ENCODE results near the gene ZC3H18. TPM values are rescaled to one million over a fixed set of nuclear protein-coding genes. Genes with fewer than 3 reads are reported as not detected.

Gene ZC3H18
- total and polyA plus RNA-seq, 2 of the 4 experiments (the other 2 are of a cell fraction) = 3.4 to 21.3 TPM

DNA sequence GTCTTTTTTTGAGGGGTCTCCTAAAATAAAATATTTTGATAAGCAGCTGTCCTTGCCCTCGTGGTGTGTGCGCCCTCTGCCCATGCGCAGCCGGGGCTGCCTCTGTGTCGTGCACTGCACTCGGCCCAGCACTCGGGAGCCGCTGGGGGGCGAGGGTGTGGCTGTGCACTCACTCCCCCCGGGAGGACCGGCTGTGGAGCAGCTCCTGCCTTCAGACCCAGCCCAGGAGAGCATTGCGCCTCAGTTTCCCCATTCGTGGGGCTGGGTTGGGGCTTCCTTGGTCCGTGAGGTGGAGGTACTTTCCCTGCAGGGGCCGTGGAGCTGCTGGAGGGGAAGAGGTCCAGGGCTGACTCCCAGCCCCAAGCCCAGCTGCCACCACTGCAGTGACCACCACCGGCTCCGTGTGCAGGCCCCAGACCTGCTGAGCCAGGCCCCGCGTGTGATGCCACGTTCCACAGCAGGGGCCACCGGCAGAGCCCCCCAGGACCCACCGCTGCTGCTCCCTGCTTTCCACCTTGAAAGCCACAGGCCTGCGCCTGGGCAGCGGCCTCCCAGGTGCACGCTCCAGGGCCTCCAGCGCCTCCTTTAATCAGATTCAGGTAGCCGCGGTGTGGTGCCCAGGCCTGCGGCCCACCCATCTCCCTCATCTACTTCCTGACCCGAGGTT lies 61.9 kb downstream of the ZC3H18 start:
- Histone ChIP-seq H3K4me1 (ENCODE audit: control insufficient read depth, insufficient read depth, low read length) (peaks cover 9% of the 10 kb centered on the region), H3K18ac (ENCODE audit: low read depth, low read length) (no peak overlapping the region), H3K4me3 (ENCODE audit: insufficient read depth, low read depth, low read length) (no peak overlapping the region), H4K5ac (ENCODE audit: low read depth, low read length) (no peak overlapping the region), H2AFZ (replicated peaks; ENCODE audit: low read length, poor library complexity) (no peak overlapping the region), H3K36me3 (ENCODE audit: control insufficient read depth, insufficient read depth, low read length) (peaks cover 51% of the 10 kb centered on the region), H3K79me1 (ENCODE audit: low read depth in 1 of 2, low read length in 2 of 2) (peaks cover 0 to 3% of the 10 kb centered on the region in 2 experiments; a peak in 1 of 4 replicates), H3K9me1 (ENCODE audit: insufficient read depth, low read length) (peaks cover under 1% of the 10 kb centered on the region; the same call in 1 of the 2 replicates), H4K20me1 (ENCODE audit: insufficient read depth, low read length) (peaks cover 3% of the 10 kb centered on the region; the same call in 1 of the 2 replicates), H3K14ac (replicated peaks; ENCODE audit: low read depth, low read length) (no peak overlapping the region), H3K4ac (ENCODE audit: low read depth, low read length) (no peak overlapping the region), H4K91ac (ENCODE audit: insufficient read depth, low read depth, low read length) (no peak overlapping the region), H3K9me3 (ENCODE audit: control insufficient read depth, insufficient read depth, low read length) (no peaks in the 10 kb centered on the region), H4K8ac (ENCODE audit: low read depth in 2 of 2, low read length in 2 of 2) (no peak overlapping the region), H3K27ac (ENCODE audit: insufficient read depth, low read length) (no peak overlapping the region), H2BK120ac (ENCODE audit: low read depth, low read length) (no peak overlapping the region), H3K23ac (ENCODE audit: low read depth, low read length) (no peak overlapping the region), H2BK15ac (ENCODE audit: low read depth, low read length) (no peak overlapping the region), H3K9ac (ENCODE audit: low read depth, low read length) (no peak overlapping the region), H3K4me2 (ENCODE audit: low read depth, low read length) (no peak overlapping the region), H2BK20ac (ENCODE audit: low read depth, low read length) (no peak overlapping the region), H3K27me3 (ENCODE audit: control insufficient read depth, insufficient read depth, low read length) (no peaks in the 10 kb centered on the region), H3K56ac (ENCODE audit: extremely low read depth, insufficient read depth, low read length) (no peak overlapping the region), H2BK5ac (ENCODE audit: low read depth, low read length, poor library complexity, severe bottlenecking) (no peak overlapping the region), H2AK5ac (ENCODE audit: low read depth, low read length) (no peak overlapping the region), H2AK9ac (replicated peaks; ENCODE audit: low read depth, low read length, poor library complexity) (no peak overlapping the region)
- intact Hi-C loops (cut with micrococcal nuclease) (no loop called here), dilution Hi-C loops (cut with HindIII; ENCODE audit: low sequenced_read_pairs, unreplicated experiment) (no loop called here), in situ Hi-C loops (cut with MboI; ENCODE audit: low sequenced_read_pairs) (no loop called here)
- BruUV-seq (replicated peaks) = no TSS peak
- ChIA-PET CTCF (interaction anchor here (0.5 kb wide), 1 partner anchor 20 kb away, joined by 3 read pairs; no protein-coding TSS in a partner anchor), POLR2A (ENCODE audit: unreplicated experiment) (no interaction called here)
- 99% methylated on average over 11 of the region's 30 CpGs; no CpG with 5 or more reads in 1 of the 2 experiments for WGBS, 2 experiments (ENCODE audit: extremely low coverage in 2 of 2, insufficient read length in 1 of 2)
- DNase-seq = no peak
- TF ChIP-seq FOS (IDR thresholded peaks at IDR 0.05; ENCODE audit: low read depth, low read length) (no peak), POLR2A (IDR thresholded peaks at IDR 0.05; ENCODE audit: low read depth, low read length) (no peak), BHLHE40 (IDR thresholded peaks at IDR 0.05; ENCODE audit: low read depth, low read length) (no peak), CHD1 (IDR thresholded peaks at IDR 0.05; ENCODE audit: low read depth, low read length) (no peak), SMC3 (IDR thresholded peaks at IDR 0.05; ENCODE audit: low read depth, low read length) (no peak), RCOR1 (IDR thresholded peaks at IDR 0.05; ENCODE audit: insufficient replicate concordance, low read length) (no peak), MAZ (IDR thresholded peaks at IDR 0.05; ENCODE audit: borderline replicate concordance, low read depth, low read length) (no peak), CEBPB (IDR thresholded peaks at IDR 0.05; ENCODE audit: low read depth, low read length) (no peak), NFE2L2 (IDR thresholded peaks at IDR 0.05; ENCODE audit: low read depth, low read length) (no peak), RAD21 (IDR thresholded peaks at IDR 0.05; ENCODE audit: low read length) (no peak), MAFK (IDR thresholded peaks at IDR 0.05; ENCODE audit: low read depth, low read length) (no peak), MXI1 (IDR thresholded peaks at IDR 0.05; ENCODE audit: borderline replicate concordance, low read depth, low read length) (no peak), RFX5 (IDR thresholded peaks at IDR 0.05; ENCODE audit: low read depth, low read length) (no peak)
- TF ChIP-seq, protein P1, sequence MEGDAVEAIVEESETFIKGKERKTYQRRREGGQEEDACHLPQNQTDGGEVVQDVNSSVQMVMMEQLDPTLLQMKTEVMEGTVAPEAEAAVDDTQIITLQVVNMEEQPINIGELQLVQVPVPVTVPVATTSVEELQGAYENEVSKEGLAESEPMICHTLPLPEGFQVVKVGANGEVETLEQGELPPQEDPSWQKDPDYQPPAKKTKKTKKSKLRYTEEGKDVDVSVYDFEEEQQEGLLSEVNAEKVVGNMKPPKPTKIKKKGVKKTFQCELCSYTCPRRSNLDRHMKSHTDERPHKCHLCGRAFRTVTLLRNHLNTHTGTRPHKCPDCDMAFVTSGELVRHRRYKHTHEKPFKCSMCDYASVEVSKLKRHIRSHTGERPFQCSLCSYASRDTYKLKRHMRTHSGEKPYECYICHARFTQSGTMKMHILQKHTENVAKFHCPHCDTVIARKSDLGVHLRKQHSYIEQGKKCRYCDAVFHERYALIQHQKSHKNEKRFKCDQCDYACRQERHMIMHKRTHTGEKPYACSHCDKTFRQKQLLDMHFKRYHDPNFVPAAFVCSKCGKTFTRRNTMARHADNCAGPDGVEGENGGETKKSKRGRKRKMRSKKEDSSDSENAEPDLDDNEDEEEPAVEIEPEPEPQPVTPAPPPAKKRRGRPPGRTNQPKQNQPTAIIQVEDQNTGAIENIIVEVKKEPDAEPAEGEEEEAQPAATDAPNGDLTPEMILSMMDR (conservative IDR thresholded peaks at IDR 0.05; ENCODE audit: low read depth, low read length) = no peak
- TF ChIP-seq, protein P2, sequence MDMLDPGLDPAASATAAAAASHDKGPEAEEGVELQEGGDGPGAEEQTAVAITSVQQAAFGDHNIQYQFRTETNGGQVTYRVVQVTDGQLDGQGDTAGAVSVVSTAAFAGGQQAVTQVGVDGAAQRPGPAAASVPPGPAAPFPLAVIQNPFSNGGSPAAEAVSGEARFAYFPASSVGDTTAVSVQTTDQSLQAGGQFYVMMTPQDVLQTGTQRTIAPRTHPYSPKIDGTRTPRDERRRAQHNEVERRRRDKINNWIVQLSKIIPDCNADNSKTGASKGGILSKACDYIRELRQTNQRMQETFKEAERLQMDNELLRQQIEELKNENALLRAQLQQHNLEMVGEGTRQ (IDR thresholded peaks at IDR 0.05; ENCODE audit: low read depth, low read length) = no peak
- TF ChIP-seq, protein P3, sequence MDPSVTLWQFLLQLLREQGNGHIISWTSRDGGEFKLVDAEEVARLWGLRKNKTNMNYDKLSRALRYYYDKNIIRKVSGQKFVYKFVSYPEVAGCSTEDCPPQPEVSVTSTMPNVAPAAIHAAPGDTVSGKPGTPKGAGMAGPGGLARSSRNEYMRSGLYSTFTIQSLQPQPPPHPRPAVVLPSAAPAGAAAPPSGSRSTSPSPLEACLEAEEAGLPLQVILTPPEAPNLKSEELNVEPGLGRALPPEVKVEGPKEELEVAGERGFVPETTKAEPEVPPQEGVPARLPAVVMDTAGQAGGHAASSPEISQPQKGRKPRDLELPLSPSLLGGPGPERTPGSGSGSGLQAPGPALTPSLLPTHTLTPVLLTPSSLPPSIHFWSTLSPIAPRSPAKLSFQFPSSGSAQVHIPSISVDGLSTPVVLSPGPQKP (IDR thresholded peaks at IDR 0.05; ENCODE audit: borderline replicate concordance, low read depth, low read length) = no peak
- no peak for ATAC-seq (ENCODE audit: low read depth)
